PC-9 (cell line): ENCODE data around the gene STH.

Experiments
- CTCF ChIP-seq: fragments of 200-600 bp; sonication (generic); conservative IDR thresholded peaks from 2 replicates; pipeline ENCODE4 v1.6.1; 2017; ENCODE audit warnings: mixed run types, antibody characterized with exemption, mild to moderate bottlenecking, moderate library complexity
- EZH2 ChIP-seq: fragments of 200-600 bp; sonication (generic); IDR thresholded peaks from 2 replicates; pipeline ENCODE4 v1.8.0; 2017; ENCODE audit warnings: antibody characterized with exemption, low read depth

- TF ChIP-seq CTCF (no peak), EZH2 (no peak)
Measured at GRCh38 chr17:45950888-45951287, 48.2 kb upstream of the STH start.
